ENCODE data around the gene INSL6. TPM values are rescaled to one million over a fixed set of nuclear protein-coding genes. Genes with fewer than 3 reads are reported as not detected.

Gene INSL6, protein sequence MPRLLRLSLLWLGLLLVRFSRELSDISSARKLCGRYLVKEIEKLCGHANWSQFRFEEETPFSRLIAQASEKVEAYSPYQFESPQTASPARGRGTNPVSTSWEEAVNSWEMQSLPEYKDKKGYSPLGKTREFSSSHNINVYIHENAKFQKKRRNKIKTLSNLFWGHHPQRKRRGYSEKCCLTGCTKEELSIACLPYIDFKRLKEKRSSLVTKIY
- not detected in 2 replicates for total RNA-seq (ENCODE audit: low replicate concordance)

GRCh38 chr9:5185220-5185840 lies at the start of gene INSL6:
Gene INSL6, minus strand, starts transcription at chr9:5185639. Its CDS starts 37 bp downstream, at chr9:5185602.
- TF ChIP-seq, protein P1, sequence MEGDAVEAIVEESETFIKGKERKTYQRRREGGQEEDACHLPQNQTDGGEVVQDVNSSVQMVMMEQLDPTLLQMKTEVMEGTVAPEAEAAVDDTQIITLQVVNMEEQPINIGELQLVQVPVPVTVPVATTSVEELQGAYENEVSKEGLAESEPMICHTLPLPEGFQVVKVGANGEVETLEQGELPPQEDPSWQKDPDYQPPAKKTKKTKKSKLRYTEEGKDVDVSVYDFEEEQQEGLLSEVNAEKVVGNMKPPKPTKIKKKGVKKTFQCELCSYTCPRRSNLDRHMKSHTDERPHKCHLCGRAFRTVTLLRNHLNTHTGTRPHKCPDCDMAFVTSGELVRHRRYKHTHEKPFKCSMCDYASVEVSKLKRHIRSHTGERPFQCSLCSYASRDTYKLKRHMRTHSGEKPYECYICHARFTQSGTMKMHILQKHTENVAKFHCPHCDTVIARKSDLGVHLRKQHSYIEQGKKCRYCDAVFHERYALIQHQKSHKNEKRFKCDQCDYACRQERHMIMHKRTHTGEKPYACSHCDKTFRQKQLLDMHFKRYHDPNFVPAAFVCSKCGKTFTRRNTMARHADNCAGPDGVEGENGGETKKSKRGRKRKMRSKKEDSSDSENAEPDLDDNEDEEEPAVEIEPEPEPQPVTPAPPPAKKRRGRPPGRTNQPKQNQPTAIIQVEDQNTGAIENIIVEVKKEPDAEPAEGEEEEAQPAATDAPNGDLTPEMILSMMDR (IDR thresholded peaks at IDR 0.05; ENCODE audit: insufficient read depth, low read length) = no peak
- DNase-seq (ENCODE audit: low read depth) = no peak
- H3K4me3 ChIP-seq (ENCODE audit: low read depth, low read length) = no peak within 1 kb of the TSS

GRCh38 chr9:5231212-5231611 lies 45.8 kb upstream of the INSL6 start, which contains the start of gene INSL4:
Gene INSL4, plus strand, starts transcription at chr9:5231419. Its CDS starts 105 bp downstream, at chr9:5231524.
- no peak for DNase-seq (ENCODE audit: low read depth)
- no peak within 1 kb of the TSS for H3K4me3 ChIP-seq (ENCODE audit: low read depth, low read length)
- TF ChIP-seq, protein P1 (IDR thresholded peaks at IDR 0.05; ENCODE audit: insufficient read depth, low read length) = no peak

DNA sequence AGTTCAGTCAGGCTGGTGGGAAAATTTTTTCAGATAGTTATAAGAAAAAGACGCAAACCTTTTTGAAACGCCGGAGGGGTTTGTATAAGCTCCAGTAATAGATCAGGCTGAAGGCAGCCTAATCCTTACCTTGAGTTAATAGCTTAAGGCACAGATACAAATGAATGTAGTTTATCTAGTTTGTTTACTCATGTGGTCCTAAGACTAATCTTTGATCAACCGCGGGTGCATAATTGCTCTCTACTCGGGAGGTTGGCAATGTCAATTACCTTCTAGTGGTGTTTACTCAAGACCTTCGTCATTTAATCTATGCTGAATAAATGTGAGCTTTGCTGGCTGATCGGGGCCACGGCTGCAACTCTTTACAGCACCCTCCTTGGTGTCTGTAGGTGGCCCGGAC lies 45.1 kb upstream of the INSL6 start:
- TF ChIP-seq, protein P1 (IDR thresholded peaks at IDR 0.05; ENCODE audit: insufficient read depth, low read length) = no peak
- no peak overlapping the region for H3K4me3 ChIP-seq (ENCODE audit: low read depth, low read length)
- no peak for DNase-seq (ENCODE audit: low read depth)

DNA sequence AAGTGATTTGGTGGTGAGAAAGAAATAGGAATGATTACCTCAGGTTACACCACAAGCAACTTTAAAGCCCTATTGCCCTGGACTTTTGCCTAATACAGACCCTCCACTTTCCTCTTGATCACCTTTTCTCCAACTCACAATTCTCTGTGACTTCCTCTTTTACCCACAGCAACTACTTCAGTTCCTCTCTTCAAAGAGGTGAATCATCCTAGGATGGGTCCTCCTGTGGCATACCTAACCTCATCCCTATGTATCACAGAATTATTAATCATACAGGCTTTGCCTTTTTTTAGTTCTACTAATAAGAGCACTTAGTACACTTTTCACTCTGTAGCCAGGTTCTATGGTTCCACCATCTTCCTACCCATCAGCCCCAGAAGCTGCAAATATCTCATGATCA lies 19.6 kb upstream of the INSL6 start:
- no peak for DNase-seq (ENCODE audit: low read depth)
- TF ChIP-seq, protein P1 (IDR thresholded peaks at IDR 0.05; ENCODE audit: insufficient read depth, low read length) = no peak
- H3K4me3 ChIP-seq (ENCODE audit: low read depth, low read length) = no peak overlapping the region

DNA sequence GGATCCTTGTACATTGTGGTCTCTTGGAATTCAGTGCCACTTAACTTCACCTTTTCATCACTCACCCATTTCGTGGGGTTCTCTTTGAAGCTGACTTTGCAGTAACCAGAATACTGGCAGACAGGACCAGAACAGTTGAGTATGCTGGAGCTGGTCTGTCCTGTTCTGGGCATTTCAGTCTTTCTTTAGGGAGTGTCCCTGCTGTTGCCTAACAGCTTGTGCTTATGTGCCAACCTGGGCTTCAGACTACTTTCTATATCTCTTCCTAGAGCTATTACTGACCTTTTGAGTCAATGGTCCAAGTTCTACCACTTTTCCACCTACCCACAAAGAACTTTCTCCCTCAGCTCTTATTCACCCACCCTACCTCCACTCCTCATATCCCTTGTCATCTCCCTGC lies 10.0 kb upstream of the INSL6 start:
- H3K4me3 ChIP-seq (ENCODE audit: low read depth, low read length) = no peak overlapping the region
- DNase-seq (ENCODE audit: low read depth) = no peak
- TF ChIP-seq, protein P1 (IDR thresholded peaks at IDR 0.05; ENCODE audit: insufficient read depth, low read length) = no peak

DNA sequence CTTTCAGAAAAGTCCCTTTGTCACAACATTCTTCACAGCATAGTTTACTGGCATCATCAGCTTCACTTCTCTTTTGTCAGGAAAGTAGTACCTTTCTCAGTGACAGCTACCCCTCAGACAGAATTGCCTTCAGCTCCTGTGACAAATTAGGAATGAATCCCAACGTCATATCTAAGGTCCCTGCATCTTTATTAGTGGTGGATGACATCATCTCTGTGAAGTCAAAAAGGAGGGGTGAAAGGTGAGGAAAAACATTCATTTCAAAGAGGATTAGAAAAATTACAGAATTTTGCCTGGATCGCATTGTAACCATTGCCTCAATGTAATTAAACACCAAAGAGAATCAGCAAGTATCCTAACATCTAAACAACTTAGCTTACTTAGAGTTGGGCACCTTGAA lies 7.9 kb upstream of the INSL6 start:
- no peak overlapping the region for H3K4me3 ChIP-seq (ENCODE audit: low read depth, low read length)
- TF ChIP-seq, protein P1 (IDR thresholded peaks at IDR 0.05; ENCODE audit: insufficient read depth, low read length) = no peak
- DNase-seq (ENCODE audit: low read depth) = no peak
